Measurements from ENCODE around the gene AFF3.
A peak's percentile ranks its signal among the peaks of the same experiment; 100 is the strongest.

AFF3 gene

GRCh38 chr2:99944019-99944418 lies 198.4 kb downstream of the AFF3 start:
- no peak for TF ChIP-seq CTCF (IDR thresholded peaks at IDR 0.05)
- TF ChIP-seq ZFX (IDR thresholded peaks at IDR 0.05; ENCODE audit: borderline replicate concordance) = no peak
- peak overlapping the region; percentile 15; the same call in 1 of the 2 replicates for H3K27ac ChIP-seq

- no peak for TF ChIP-seq CTCF (IDR thresholded peaks at IDR 0.05)
- no peak for TF ChIP-seq ZFX (IDR thresholded peaks at IDR 0.05; ENCODE audit: borderline replicate concordance)
- 0 out of 2 replicates have a peak overlapping the region, but pooled peaks have one; percentile 20 for H3K27ac ChIP-seq
Observed at GRCh38 chr2:99942561-99943347, 199.6 kb downstream of the AFF3 start.

GRCh38 chr2:99940963-99941362 lies 201.4 kb downstream of the AFF3 start:
- peak overlapping the region; percentile 49 for H3K27ac ChIP-seq
- TF ChIP-seq ZFX (IDR thresholded peaks at IDR 0.05; ENCODE audit: borderline replicate concordance) = no peak
- no peak for TF ChIP-seq CTCF (IDR thresholded peaks at IDR 0.05)

GRCh38 chr2:99939135-99939534 lies 203.3 kb downstream of the AFF3 start:
- TF ChIP-seq CTCF (IDR thresholded peaks at IDR 0.05) (no peak), ZFX (IDR thresholded peaks at IDR 0.05; ENCODE audit: borderline replicate concordance) (no peak)

GRCh38 chr2:99938250-99938649 lies 204.1 kb downstream of the AFF3 start:
- no peak for TF ChIP-seq CTCF (IDR thresholded peaks at IDR 0.05)
- no peak for TF ChIP-seq ZFX (IDR thresholded peaks at IDR 0.05; ENCODE audit: borderline replicate concordance)
- peak overlapping the region; percentile 49 for H3K27ac ChIP-seq

More at GRCh38 chr2:99939135-99939534, 203.3 kb downstream of the AFF3 start:
- H3K27ac ChIP-seq = peak overlapping the region; percentile 49

- H3K27ac ChIP-seq = peak overlapping the region; percentile 17
- TF ChIP-seq CTCF (IDR thresholded peaks at IDR 0.05) = no peak
- no peak for TF ChIP-seq ZFX (IDR thresholded peaks at IDR 0.05; ENCODE audit: borderline replicate concordance)
Observed at GRCh38 chr2:99936065-99936464, 206.3 kb downstream of the AFF3 start.

GRCh38 chr2:99935662-99936061 lies 206.7 kb downstream of the AFF3 start:
- no peak for TF ChIP-seq ZFX (IDR thresholded peaks at IDR 0.05; ENCODE audit: borderline replicate concordance)
- no peak for TF ChIP-seq CTCF (IDR thresholded peaks at IDR 0.05)

More at GRCh38 chr2:99935662-99936061, 206.7 kb downstream of the AFF3 start:
- peak overlapping the region; percentile 17 for H3K27ac ChIP-seq

All from 22Rv1 (cell line).